ENCODE results near the gene LPP.

The LPP gene

GRCh38 chr3:188299068-188299467 lies 145.1 kb downstream of the LPP start:
- no peak overlapping the region for H3K4me3 Mint-ChIP-seq
- peak overlapping the region; percentile 55 for H3K27ac Mint-ChIP-seq
- H3K9me3 Mint-ChIP-seq (ENCODE audit: low read depth): no peaks in the 10 kb centered on the region
- H3K4me1 Mint-ChIP-seq (ENCODE audit: low read depth): peaks cover 35% of the 10 kb centered on the region
- no peaks in the 10 kb centered on the region for H3K27me3 Mint-ChIP-seq
- H3K36me3 Mint-ChIP-seq: peaks cover 3% of the 10 kb centered on the region

- H3K36me3 Mint-ChIP-seq: peaks cover 3% of the 10 kb centered on the region
- no peaks in the 10 kb centered on the region for H3K9me3 Mint-ChIP-seq (ENCODE audit: low read depth)
- no peak overlapping the region for H3K4me3 Mint-ChIP-seq
- H3K4me1 Mint-ChIP-seq (ENCODE audit: low read depth): peaks cover 35% of the 10 kb centered on the region
- H3K27ac Mint-ChIP-seq: peak overlapping the region; percentile 55
- H3K27me3 Mint-ChIP-seq: no peaks in the 10 kb centered on the region
Measured at GRCh38 chr3:188299708-188300107, 145.8 kb downstream of the LPP start.

GRCh38 chr3:188301147-188301546 lies 147.2 kb downstream of the LPP start:
- H3K36me3 Mint-ChIP-seq: peaks cover 7% of the 10 kb centered on the region
- H3K27ac Mint-ChIP-seq: peak overlapping the region; percentile 13
- no peaks in the 10 kb centered on the region for H3K9me3 Mint-ChIP-seq (ENCODE audit: low read depth)
- no peak overlapping the region for H3K4me3 Mint-ChIP-seq
- no peaks in the 10 kb centered on the region for H3K27me3 Mint-ChIP-seq
- peaks cover 31% of the 10 kb centered on the region for H3K4me1 Mint-ChIP-seq (ENCODE audit: low read depth)

- Mint-ChIP-seq H3K4me1 (ENCODE audit: low read depth) (peaks cover 23% of the 10 kb centered on the region), H3K27me3 (no peaks in the 10 kb centered on the region), H3K9me3 (ENCODE audit: low read depth) (no peaks in the 10 kb centered on the region), H3K27ac (no peak overlapping the region), H3K36me3 (peaks cover 15% of the 10 kb centered on the region), H3K4me3 (no peak overlapping the region)
Measured at GRCh38 chr3:188303286-188303799, 149.4 kb downstream of the LPP start.

GRCh38 chr3:188303823-188304222 lies 149.9 kb downstream of the LPP start:
- H3K4me1 Mint-ChIP-seq (ENCODE audit: low read depth): peaks cover 23% of the 10 kb centered on the region
- peaks cover 15% of the 10 kb centered on the region for H3K36me3 Mint-ChIP-seq
- H3K4me3 Mint-ChIP-seq: no peak overlapping the region
- no peaks in the 10 kb centered on the region for H3K9me3 Mint-ChIP-seq (ENCODE audit: low read depth)
- no peak overlapping the region for H3K27ac Mint-ChIP-seq
- no peaks in the 10 kb centered on the region for H3K27me3 Mint-ChIP-seq

- no peaks in the 10 kb centered on the region for H3K9me3 Mint-ChIP-seq (ENCODE audit: low read depth)
- no peak overlapping the region for H3K27ac Mint-ChIP-seq
- peaks cover 21% of the 10 kb centered on the region for H3K4me1 Mint-ChIP-seq (ENCODE audit: low read depth)
- peaks cover 18% of the 10 kb centered on the region for H3K36me3 Mint-ChIP-seq
- H3K4me3 Mint-ChIP-seq: no peak overlapping the region
- no peaks in the 10 kb centered on the region for H3K27me3 Mint-ChIP-seq
Measured at GRCh38 chr3:188304501-188304900, 150.5 kb downstream of the LPP start.

DNA sequence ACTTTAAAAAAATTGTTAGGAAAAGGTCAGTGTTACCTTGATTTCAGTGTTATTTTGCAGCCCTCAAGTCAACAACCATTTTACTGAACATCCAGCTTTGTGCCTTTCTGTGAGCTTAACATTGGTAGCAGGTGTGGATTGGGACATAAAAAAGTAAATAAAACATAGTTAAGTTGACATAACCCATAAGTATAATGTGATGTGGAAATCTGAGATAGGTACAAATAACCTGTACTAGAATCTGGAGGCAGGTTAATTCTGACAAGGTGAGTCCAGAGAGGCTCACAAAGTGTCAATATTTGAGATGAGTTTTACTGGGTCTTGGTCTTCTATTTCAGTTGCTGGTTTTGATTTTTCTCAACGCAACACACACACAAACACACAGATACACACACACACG lies 151.3 kb downstream of the LPP start:
- H3K4me1 Mint-ChIP-seq (ENCODE audit: low read depth): peaks cover 27% of the 10 kb centered on the region
- no peak overlapping the region for H3K4me3 Mint-ChIP-seq

DNA sequence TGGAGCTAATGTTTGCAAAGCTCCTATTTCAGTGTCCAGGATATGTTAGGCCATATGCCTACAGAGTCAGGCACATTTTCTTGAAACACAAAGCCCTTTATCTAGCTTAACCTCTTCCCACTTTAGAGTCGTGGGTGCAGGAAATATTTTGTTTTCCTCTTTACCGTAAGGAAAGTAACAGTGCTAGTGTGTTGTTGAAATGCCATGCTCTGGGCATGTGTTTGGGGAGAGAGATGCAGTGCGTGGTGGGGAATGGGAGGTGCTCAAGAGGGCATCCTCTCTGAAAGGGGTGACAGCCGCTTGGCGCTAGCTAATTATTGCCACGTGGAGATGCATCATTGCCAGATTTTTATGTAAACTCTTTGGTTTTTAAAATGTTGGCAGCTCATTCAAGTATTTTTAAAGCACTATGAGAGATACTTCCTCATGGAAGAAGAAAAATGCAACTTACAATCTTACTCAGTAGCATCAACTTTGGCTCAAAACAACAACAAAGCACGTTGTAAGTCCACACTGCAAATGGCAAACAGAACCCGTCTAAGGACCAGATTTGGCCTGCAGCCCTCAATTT lies 152.6 kb downstream of the LPP start:
- no peaks in the 10 kb centered on the region for H3K27me3 Mint-ChIP-seq
- peaks cover 28% of the 10 kb centered on the region for H3K4me1 Mint-ChIP-seq (ENCODE audit: low read depth)
- H3K9me3 Mint-ChIP-seq (ENCODE audit: low read depth): no peaks in the 10 kb centered on the region
- H3K27ac Mint-ChIP-seq: no peak overlapping the region
- H3K36me3 Mint-ChIP-seq: peaks cover 24% of the 10 kb centered on the region
- H3K4me3 Mint-ChIP-seq: no peak overlapping the region

More for the DNA sequence above, 151.3 kb downstream of the LPP start:
- no peak overlapping the region for H3K27ac Mint-ChIP-seq
- H3K27me3 Mint-ChIP-seq: no peaks in the 10 kb centered on the region
- no peaks in the 10 kb centered on the region for H3K9me3 Mint-ChIP-seq (ENCODE audit: low read depth)
- peaks cover 20% of the 10 kb centered on the region for H3K36me3 Mint-ChIP-seq

GRCh38 chr3:188309437-188310269 lies 155.7 kb downstream of the LPP start:
- Mint-ChIP-seq H3K4me3 (peak overlapping the region; percentile 24), H3K4me1 (ENCODE audit: low read depth) (peaks cover 19% of the 10 kb centered on the region), H3K27me3 (no peaks in the 10 kb centered on the region), H3K27ac (peak overlapping the region; percentile 83), H3K36me3 (peaks cover 21% of the 10 kb centered on the region), H3K9me3 (ENCODE audit: low read depth) (no peaks in the 10 kb centered on the region)

GRCh38 chr3:188310270-188310710 lies 156.3 kb downstream of the LPP start:
- Mint-ChIP-seq H3K36me3 (peaks cover 21% of the 10 kb centered on the region), H3K4me1 (ENCODE audit: low read depth) (peaks cover 19% of the 10 kb centered on the region), H3K27ac (peak overlapping the region; percentile 83), H3K9me3 (ENCODE audit: low read depth) (no peaks in the 10 kb centered on the region), H3K4me3 (peak overlapping the region; percentile 1), H3K27me3 (no peaks in the 10 kb centered on the region)

DNA sequence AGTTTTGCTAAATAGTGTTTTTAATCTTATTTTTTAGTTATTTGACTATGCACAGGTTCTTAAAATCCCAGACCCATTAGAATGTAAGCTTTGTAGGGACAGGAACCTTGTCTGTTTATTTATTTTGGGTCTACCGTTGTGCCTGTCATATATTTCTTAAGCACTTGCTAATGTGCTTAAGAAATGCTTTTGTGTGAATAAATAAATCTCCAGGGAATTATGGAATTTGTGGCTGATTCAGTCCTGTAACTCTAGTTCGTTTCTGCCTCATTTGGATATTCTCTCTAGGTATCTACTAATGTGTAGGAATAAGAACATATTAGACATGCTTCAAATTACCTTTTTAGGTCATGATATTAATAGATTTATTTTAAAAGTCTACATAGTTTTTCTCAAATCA lies 161.6 kb downstream of the LPP start:
- Mint-ChIP-seq H3K27ac (no peak overlapping the region), H3K36me3 (peaks cover 2% of the 10 kb centered on the region), H3K9me3 (ENCODE audit: low read depth) (no peaks in the 10 kb centered on the region), H3K27me3 (no peaks in the 10 kb centered on the region), H3K4me1 (ENCODE audit: low read depth) (peaks cover 7% of the 10 kb centered on the region), H3K4me3 (no peak overlapping the region)

- Mint-ChIP-seq H3K27ac (no peak overlapping the region), H3K36me3 (peaks cover 2% of the 10 kb centered on the region), H3K4me1 (ENCODE audit: low read depth) (peaks cover 11% of the 10 kb centered on the region), H3K4me3 (no peak overlapping the region), H3K9me3 (ENCODE audit: low read depth) (no peaks in the 10 kb centered on the region), H3K27me3 (no peaks in the 10 kb centered on the region)
Measured at GRCh38 chr3:188316021-188316722, 162.2 kb downstream of the LPP start.

- Mint-ChIP-seq H3K4me3 (no peak overlapping the region), H3K36me3 (peaks cover 2% of the 10 kb centered on the region), H3K27me3 (no peaks in the 10 kb centered on the region), H3K4me1 (ENCODE audit: low read depth) (peaks cover 14% of the 10 kb centered on the region), H3K9me3 (ENCODE audit: low read depth) (no peaks in the 10 kb centered on the region), H3K27ac (no peak overlapping the region)
Measured at GRCh38 chr3:188316723-188317070, 162.7 kb downstream of the LPP start.

- Mint-ChIP-seq H3K36me3 (peaks cover 4% of the 10 kb centered on the region), H3K27me3 (no peaks in the 10 kb centered on the region), H3K9me3 (ENCODE audit: low read depth) (peaks cover 4% of the 10 kb centered on the region), H3K4me3 (no peak overlapping the region), H3K27ac (no peak overlapping the region), H3K4me1 (ENCODE audit: low read depth) (peaks cover 43% of the 10 kb centered on the region)
Measured at GRCh38 chr3:188319569-188319968, 165.6 kb downstream of the LPP start.

- peak overlapping the region; percentile 38 for H3K27ac Mint-ChIP-seq
- peaks cover 48% of the 10 kb centered on the region for H3K4me1 Mint-ChIP-seq (ENCODE audit: low read depth)
- peaks cover 5% of the 10 kb centered on the region for H3K9me3 Mint-ChIP-seq (ENCODE audit: low read depth)
- no peaks in the 10 kb centered on the region for H3K27me3 Mint-ChIP-seq
- H3K36me3 Mint-ChIP-seq: peaks cover 3% of the 10 kb centered on the region
- peak overlapping the region; percentile 38 for H3K4me3 Mint-ChIP-seq
Measured at GRCh38 chr3:188320757-188321156, 166.8 kb downstream of the LPP start.
